AML-193 (cell line): Measurements from ENCODE around the gene LPP.
"Not testable (repeated sequence)": the region's sequence is repeated elsewhere in the genome, so short reads cannot be mapped to it uniquely, and the experiment has no call there.

Experiments used
- DNase-seq, 2 experiments: peaks; one replicate each; lab custom pipeline; 2025; lab: John Stamatoyannopoulos, UW

LPP gene

GRCh38 chr3:188589071-188589470, 435.1 kb downstream of the LPP start:
- peak; percentile 96 to 97 for DNase-seq

- no peak for DNase-seq
These were observed 435.8 kb downstream of the LPP start for GRCh38 chr3:188589771-188590170.

GRCh38 chr3:188590557-188590956, 436.6 kb downstream of the LPP start:
- no peak for DNase-seq

- DNase-seq: no peak
These were observed 440.2 kb downstream of the LPP start for GRCh38 chr3:188594139-188594538.

- no peak for DNase-seq
These were observed 442.0 kb downstream of the LPP start for GRCh38 chr3:188595890-188596376.

GRCh38 chr3:188598894-188599293, 444.9 kb downstream of the LPP start:
- DNase-seq: no peak

GRCh38 chr3:188602111-188602510, 448.2 kb downstream of the LPP start:
- DNase-seq: no peak

- DNase-seq: no peak
These were observed 448.7 kb downstream of the LPP start for GRCh38 chr3:188602620-188603019.

- no peak for DNase-seq
These were observed 450.7 kb downstream of the LPP start for GRCh38 chr3:188604651-188605050.

GRCh38 chr3:188605231-188605630, 451.3 kb downstream of the LPP start:
- DNase-seq: no peak

GRCh38 chr3:188605905-188606304, 451.9 kb downstream of the LPP start:
- DNase-seq: no peak

- no peak for DNase-seq
These were observed 453.9 kb downstream of the LPP start for GRCh38 chr3:188607805-188608315.

GRCh38 chr3:188608401-188608800, 454.4 kb downstream of the LPP start:
- no peak for DNase-seq

GRCh38 chr3:188613721-188614120, 459.8 kb downstream of the LPP start:
- DNase-seq: not testable (repeated sequence)

- no peak for DNase-seq
These were observed 463.3 kb downstream of the LPP start for GRCh38 chr3:188617270-188617669.

GRCh38 chr3:188617988-188618701, 464.2 kb downstream of the LPP start:
- no peak for DNase-seq

- DNase-seq: no peak
These were observed 466.8 kb downstream of the LPP start for GRCh38 chr3:188620752-188621151.

GRCh38 chr3:188624384-188624783, 470.4 kb downstream of the LPP start:
- DNase-seq: no peak

- DNase-seq: no peak
These were observed 470.9 kb downstream of the LPP start for GRCh38 chr3:188624828-188625227.

GRCh38 chr3:188627652-188628051, 473.7 kb downstream of the LPP start:
- no peak for DNase-seq

- no peak for DNase-seq
These were observed 477.5 kb downstream of the LPP start for GRCh38 chr3:188631291-188632010.

GRCh38 chr3:188633206-188633605, 479.2 kb downstream of the LPP start:
- no peak for DNase-seq

- no peak for DNase-seq
These were observed 480.3 kb downstream of the LPP start for GRCh38 chr3:188634285-188634684.
